ENCODE results near the gene OR52B2. TPM values are rescaled to one million over a fixed set of nuclear protein-coding genes. Genes with fewer than 3 reads are reported as not detected.

OR52B2 gene
- polyA plus RNA-seq, 1 donor from 2014 or later, result not detected

DNA sequence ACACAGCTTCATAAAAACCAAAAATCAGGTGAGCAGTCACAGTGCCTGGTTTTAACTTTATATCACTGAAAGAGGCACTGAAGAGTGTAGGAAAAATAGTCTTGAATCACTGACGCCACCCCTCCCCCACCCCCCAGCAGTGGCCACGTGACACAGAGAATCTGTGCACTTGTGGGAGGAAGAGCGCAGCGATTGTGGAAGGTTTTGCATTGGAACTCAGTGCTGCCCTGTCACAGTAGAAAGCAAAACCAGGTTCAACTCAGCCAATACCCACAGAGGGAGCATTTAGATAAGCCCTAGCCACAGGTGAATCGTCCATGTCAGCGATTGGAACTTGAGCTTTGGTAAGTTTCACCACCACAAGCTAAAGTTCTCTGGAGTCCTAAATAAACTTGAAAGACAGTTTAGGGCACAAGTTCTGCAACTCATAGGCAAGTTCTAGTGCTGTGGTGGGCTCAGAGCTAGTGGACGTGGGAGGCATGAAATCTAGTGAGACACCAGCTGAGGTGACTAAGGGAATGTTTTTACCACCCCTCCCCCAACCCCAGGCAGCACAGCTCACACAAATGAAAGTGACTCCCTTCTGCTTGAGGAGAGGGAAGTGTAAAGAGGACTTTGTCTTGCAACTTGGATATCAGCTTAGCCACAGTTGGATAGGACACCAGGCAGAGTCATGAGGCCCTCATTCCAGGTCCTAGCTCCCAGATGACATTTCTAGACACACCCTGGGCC lies 13.3 kb downstream of the OR52B2 start:
- H3K27ac ChIP-seq (ENCODE audit: low read length), result no peak overlapping the region
- no peaks in the 10 kb centered on the region for H4K20me1 ChIP-seq (ENCODE audit: insufficient read depth)
- no peaks in the 10 kb centered on the region for H3K27me3 ChIP-seq (ENCODE audit: insufficient read depth, low read depth, low read length)
- H3K4me3 ChIP-seq (ENCODE audit: low read length), result no peak overlapping the region
- no peaks in the 10 kb centered on the region for H3K79me2 ChIP-seq (replicated peaks; ENCODE audit: insufficient read depth, low read length)
- TF ChIP-seq RAD21 (conservative IDR thresholded peaks at IDR 0.05), result no peak
- TF ChIP-seq SMC3 (conservative IDR thresholded peaks at IDR 0.05; ENCODE audit: poor library complexity), result no peak
- TF ChIP-seq TAF1 (IDR thresholded peaks at IDR 0.05; ENCODE audit: low read depth), result no peak
- TF ChIP-seq EZH2 (IDR thresholded peaks at IDR 0.05; ENCODE audit: borderline replicate concordance, insufficient read depth, low read length, poor library complexity, severe bottlenecking), result no peak
- TF ChIP-seq POLR2AphosphoS5 (IDR thresholded peaks at IDR 0.05), result no peak
- TF ChIP-seq, protein P1, sequence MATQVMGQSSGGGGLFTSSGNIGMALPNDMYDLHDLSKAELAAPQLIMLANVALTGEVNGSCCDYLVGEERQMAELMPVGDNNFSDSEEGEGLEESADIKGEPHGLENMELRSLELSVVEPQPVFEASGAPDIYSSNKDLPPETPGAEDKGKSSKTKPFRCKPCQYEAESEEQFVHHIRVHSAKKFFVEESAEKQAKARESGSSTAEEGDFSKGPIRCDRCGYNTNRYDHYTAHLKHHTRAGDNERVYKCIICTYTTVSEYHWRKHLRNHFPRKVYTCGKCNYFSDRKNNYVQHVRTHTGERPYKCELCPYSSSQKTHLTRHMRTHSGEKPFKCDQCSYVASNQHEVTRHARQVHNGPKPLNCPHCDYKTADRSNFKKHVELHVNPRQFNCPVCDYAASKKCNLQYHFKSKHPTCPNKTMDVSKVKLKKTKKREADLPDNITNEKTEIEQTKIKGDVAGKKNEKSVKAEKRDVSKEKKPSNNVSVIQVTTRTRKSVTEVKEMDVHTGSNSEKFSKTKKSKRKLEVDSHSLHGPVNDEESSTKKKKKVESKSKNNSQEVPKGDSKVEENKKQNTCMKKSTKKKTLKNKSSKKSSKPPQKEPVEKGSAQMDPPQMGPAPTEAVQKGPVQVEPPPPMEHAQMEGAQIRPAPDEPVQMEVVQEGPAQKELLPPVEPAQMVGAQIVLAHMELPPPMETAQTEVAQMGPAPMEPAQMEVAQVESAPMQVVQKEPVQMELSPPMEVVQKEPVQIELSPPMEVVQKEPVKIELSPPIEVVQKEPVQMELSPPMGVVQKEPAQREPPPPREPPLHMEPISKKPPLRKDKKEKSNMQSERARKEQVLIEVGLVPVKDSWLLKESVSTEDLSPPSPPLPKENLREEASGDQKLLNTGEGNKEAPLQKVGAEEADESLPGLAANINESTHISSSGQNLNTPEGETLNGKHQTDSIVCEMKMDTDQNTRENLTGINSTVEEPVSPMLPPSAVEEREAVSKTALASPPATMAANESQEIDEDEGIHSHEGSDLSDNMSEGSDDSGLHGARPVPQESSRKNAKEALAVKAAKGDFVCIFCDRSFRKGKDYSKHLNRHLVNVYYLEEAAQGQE (IDR thresholded peaks at IDR 0.05; ENCODE audit: borderline replicate concordance), result no peak
- no peak for TF ChIP-seq MXI1 (conservative IDR thresholded peaks at IDR 0.05; ENCODE audit: poor library complexity, severe bottlenecking)
- H3F3A ChIP-seq (ENCODE audit: insufficient read depth, low read length, poor library complexity, severe bottlenecking), result no peaks in the 10 kb centered on the region
- H3K36me3 ChIP-seq (ENCODE audit: insufficient read depth, low read length), result no peaks in the 10 kb centered on the region
- H3K9ac ChIP-seq (ENCODE audit: low read length), result no peak overlapping the region
- no peaks in the 10 kb centered on the region for H3K9me2 ChIP-seq (ENCODE audit: insufficient read depth, low read length)
- H2AFZ ChIP-seq (ENCODE audit: low read depth, low read length), result no peak overlapping the region
- H3K4me2 ChIP-seq (ENCODE audit: low read length), result no peak overlapping the region
- no peaks in the 10 kb centered on the region for H3K9me3 ChIP-seq (ENCODE audit: low read length)

GRCh38 chr11:6152126-6152525 lies 18.0 kb downstream of the OR52B2 start:
- Histone ChIP-seq H3K9me2 (ENCODE audit: insufficient read depth, low read length) (no peaks in the 10 kb centered on the region), H3K79me2 (replicated peaks; ENCODE audit: insufficient read depth, low read length) (no peaks in the 10 kb centered on the region), H3K4me2 (ENCODE audit: low read length) (no peak overlapping the region), H4K20me1 (ENCODE audit: insufficient read depth) (no peaks in the 10 kb centered on the region), H3K27me3 (ENCODE audit: insufficient read depth, low read depth, low read length) (no peaks in the 10 kb centered on the region), H2AFZ (ENCODE audit: low read depth, low read length) (no peak overlapping the region), H3K4me3 (ENCODE audit: low read length) (no peak overlapping the region), H3K36me3 (ENCODE audit: insufficient read depth, low read length) (no peaks in the 10 kb centered on the region), H3K9me3 (ENCODE audit: low read length) (no peaks in the 10 kb centered on the region), H3K27ac (ENCODE audit: low read length) (no peak overlapping the region), H3K9ac (ENCODE audit: low read length) (no peak overlapping the region), H3F3A (ENCODE audit: insufficient read depth, low read length, poor library complexity, severe bottlenecking) (no peaks in the 10 kb centered on the region)
- no peak for TF ChIP-seq CTCF (IDR thresholded peaks at IDR 0.05; ENCODE audit: poor library complexity, severe bottlenecking)
- no peak for TF ChIP-seq SMC3 (conservative IDR thresholded peaks at IDR 0.05; ENCODE audit: poor library complexity)
- TF ChIP-seq MXI1 (conservative IDR thresholded peaks at IDR 0.05; ENCODE audit: poor library complexity, severe bottlenecking), result no peak
- TF ChIP-seq RAD21 (conservative IDR thresholded peaks at IDR 0.05), result no peak
- no peak for TF ChIP-seq POLR2AphosphoS5 (IDR thresholded peaks at IDR 0.05)
- no peak for TF ChIP-seq TAF1 (IDR thresholded peaks at IDR 0.05; ENCODE audit: low read depth)
- TF ChIP-seq EZH2 (IDR thresholded peaks at IDR 0.05; ENCODE audit: borderline replicate concordance, insufficient read depth, low read length, poor library complexity, severe bottlenecking), result no peak
- TF ChIP-seq EP300 (conservative IDR thresholded peaks at IDR 0.05; ENCODE audit: poor library complexity, severe bottlenecking), result no peak
- TF ChIP-seq, protein P1 (IDR thresholded peaks at IDR 0.05; ENCODE audit: borderline replicate concordance), result no peak

Measured in neural cell (in vitro differentiated cells).